K562 (cell line): Measurements from ENCODE around the gene SOCS2. TPM values are rescaled to one million over a fixed set of nuclear protein-coding genes. Genes with fewer than 3 reads are reported as not detected.

Experiments
- DPF2 ChIP-seq: fragments of 450-650 bp; IDR thresholded peaks from 2 replicates; pipeline ENCODE4 v1.6.1; 2016
- ELK1 ChIP-seq: sonication (generic); formaldehyde crosslinking; IDR thresholded peaks from 2 replicates; pipeline ENCODE4 v1.8.1; 2022; ENCODE audit warnings: missing genetic modification reagents
- ETV5 ChIP-seq: sonication (generic); formaldehyde crosslinking; IDR thresholded peaks from 2 replicates; pipeline ENCODE4 v1.4.0; 2020; ENCODE audit warnings: low read depth, mild to moderate bottlenecking, missing genetic modification reagents
- FOXK2 ChIP-seq, 2 experiments: fragments of 450-650 bp; IDR thresholded peaks in 1 of 2; conservative IDR thresholded peaks in 1 of 2; 2 replicates each; pipeline ENCODE4 v1.6.1; 2016; ENCODE audit warnings: low read depth in 2 of 2, mild to moderate bottlenecking in 1 of 2
- HDGF ChIP-seq: fragments of 450-650 bp; IDR thresholded peaks from 2 replicates; pipeline ENCODE4 v1.6.1; 2016
- HNRNPK ChIP-seq: fragments of 200-400 bp; formaldehyde crosslinking; IDR thresholded peaks from one replicate; pipeline ENCODE4 v1.6.1; 2018; ENCODE audit warnings: mild to moderate bottlenecking, low read depth, low read length; ENCODE audit not compliant: poor library complexity, severe bottlenecking
- ILK ChIP-seq: fragments of 450-650 bp; IDR thresholded peaks from 2 replicates; pipeline ENCODE4 v1.6.1; 2016; ENCODE audit warnings: missing genetic modification characterization, low read depth, mild to moderate bottlenecking, missing compliant biosample characterization, moderate library complexity, borderline replicate concordance
- KDM4B ChIP-seq, 2 experiments: fragments of 450-650 bp in 1 of 2; sonication (generic) in 1 of 2; IDR thresholded peaks; 2 replicates each; pipeline ENCODE4 v1.6.1; 2016 to 2017; ENCODE audit warnings: borderline replicate concordance in 2 of 2, antibody characterized with exemption in 1 of 2, low read depth in 1 of 2, mild to moderate bottlenecking in 1 of 2
- NR1H2 ChIP-seq: sonication (generic); formaldehyde crosslinking; IDR thresholded peaks from 2 replicates; pipeline ENCODE4 v1.4.0; 2020; ENCODE audit warnings: mild to moderate bottlenecking, missing genetic modification reagents
- PTBP1 ChIP-seq: fragments of 200-400 bp; formaldehyde crosslinking; IDR thresholded peaks from 2 replicates; pipeline ENCODE4 v1.6.1; 2017; ENCODE audit warnings: low read depth, low read length
- SMAD2 ChIP-seq: fragments of 150-350 bp; IDR thresholded peaks from 2 replicates; pipeline ENCODE4 v1.6.1; 2014; ENCODE audit warnings: low read depth, mild to moderate bottlenecking, low read length
- TFE3 ChIP-seq: fragments of 450-650 bp; formaldehyde crosslinking; IDR thresholded peaks from 2 replicates; pipeline ENCODE4 v1.4.0; 2020; ENCODE audit warnings: mild to moderate bottlenecking, mixed read lengths
- ZNF609 ChIP-seq: sonication (generic); formaldehyde crosslinking; IDR thresholded peaks from 2 replicates; pipeline ENCODE4 v1.8.1; 2023; ENCODE audit warnings: missing genetic modification reagents, mild to moderate bottlenecking, borderline replicate concordance
- ZNF830 ChIP-seq: fragments of 250-450 bp; sonication (Bioruptor Pico); IDR thresholded peaks from 2 replicates; pipeline ENCODE4 v1.5.0; 2021; ENCODE audit warnings: mild to moderate bottlenecking
- polyA plus RNA-seq, 8 experiments: library from polyadenylated mRNA; depleted of rRNA in 4 of 8; stranded (reverse) in 5 of 8; unstranded in 3 of 8; fragments of >200 nt; fragmentation: Nextera tagmentation in 2 of 8; fragmentation: Illumina TruSeq in 1 of 8; extraction: Ambion mirVana in 2 of 8; extraction: Trizol in 1 of 8; gene quantifications; 2 replicates each; pipeline versions ENCODE4 v1.2.1 to v1.2.3, GENCODE V29; 2011 to 2014; ENCODE audit warnings: inconsistent platforms in 1 of 8, missing spikeins in 1 of 8
- total RNA-seq, 7 experiments: library from RNA; depleted of rRNA in 6 of 7; stranded (reverse); fragments of >200 nt in 6 of 7; fragmentation: Illumina TruSeq in 2 of 7; extraction: Trizol in 2 of 7; gene quantifications; 2 replicates each; pipeline versions ENCODE4 v1.2.1 to v1.2.3, GENCODE V29; 2011 to 2021; ENCODE audit warnings: low replicate concordance in 1 of 7

The SOCS2 gene
- total and polyA plus RNA-seq, 9 of the 15 experiments (the other 6 are each of a cell fraction or from before 2014, with no cell fraction given) = 37.0 to 162 (median 98.7) TPM

- TF ChIP-seq ILK (tag) (no peak), FOXK2 (conservative IDR thresholded peaks at IDR 0.05 in 1 of 2, IDR thresholded peaks at IDR 0.05 in 1 of 2; ENCODE audit: low read depth in 2 of 2) (0 out of 4 replicates have a peak, but pooled peaks of 1 of the 2 experiments have one; percentile 28), TFE3 (CRISPR knock-in tag) (no peak), SMAD2 (no peak), KDM4B (IDR thresholded peaks at IDR 0.05; ENCODE audit: borderline replicate concordance in 2 of 2, low read depth in 1 of 2) (no peak), DPF2 (0 out of 2 replicates have a peak, but pooled peaks have one; percentile 13), ZNF830 (CRISPR knock-in tag) (no peak), PTBP1 (no peak), ELK1 (no peak), ETV5 (CRISPR knock-in tag) (no peak), NR1H2 (no peak), ZNF609 (CRISPR knock-in tag) (no peak), HNRNPK (no peak), HDGF (no peak)
Observed at GRCh38 chr12:93595351-93595750, 22.9 kb downstream of the SOCS2 start (continued).
